ENCODE results near the gene CDC6. TPM values are rescaled to one million over a fixed set of nuclear protein-coding genes. Genes with fewer than 3 reads are reported as not detected.
A peak's percentile ranks its signal among the peaks of the same experiment; 100 is the strongest.

The CDC6 gene
- total and polyA plus RNA-seq, 2 donors (not counting 3 experiments of a cell fraction or from before 2014, with no cell fraction given), result 15.5 to 55.2 TPM

- no peaks in the 10 kb centered on the region for H4K20me1 ChIP-seq (replicated peaks; ENCODE audit: control insufficient read depth, extremely low read depth, insufficient read depth, low read length)
- ChIA-PET CTCF (interaction anchor here (6.0 to 6.9 kb wide), 3 partner anchors 11 to 40 kb away, joined by 54 to 109 read pairs (median 107); no protein-coding TSS in a partner anchor), POLR2A (no interaction called here)
- no peak overlapping the region for H3K4me2 ChIP-seq (ENCODE audit: insufficient read depth, low read length)
- BruUV-seq (replicated peaks), result no TSS peak
- FAIRE-seq (peak; percentile 63), DNase-seq (ENCODE audit: low read depth, low spot score) (no peak)
- H3K9ac ChIP-seq (replicated peaks; ENCODE audit: extremely low read depth, insufficient read depth, low read length), result no peak overlapping the region
- TF ChIP-seq MYC (IDR thresholded peaks at IDR 0.05; ENCODE audit: low read depth, low read length) (no peak), POLR2AphosphoS5 (IDR thresholded peaks at IDR 0.05; ENCODE audit: insufficient read depth, low read depth, low read length) (no peak), CTCF (IDR thresholded peaks at IDR 0.05; ENCODE audit: extremely low read depth in 1 of 2, insufficient read depth in 1 of 2, low read depth in 1 of 2, low read length in 2 of 2) (no peak), GATA2 (IDR thresholded peaks at IDR 0.05; ENCODE audit: insufficient read depth, insufficient read length, low read depth, low read length) (no peak)
- peaks cover 66% of the 10 kb centered on the region for H3K4me1 ChIP-seq (ENCODE audit: control insufficient read depth, extremely low read depth, insufficient read depth, low read length)
- intact Hi-C loops (cut with micrococcal nuclease) (no loop called here), dilution Hi-C loops (cut with MboI; ENCODE audit: extremely low pct_ligation_motif_present, low sequenced_read_pairs) (no loop called here)
- H3K79me2 ChIP-seq (ENCODE audit: control insufficient read depth, insufficient read depth, low read length), result peaks cover 21% of the 10 kb centered on the region
- no peaks in the 10 kb centered on the region for H3K36me3 ChIP-seq (ENCODE audit: control insufficient read depth in 2 of 2, extremely low read depth in 1 of 2, insufficient read depth in 2 of 2, low read length in 2 of 2)
- H3K4me3 ChIP-seq (replicated peaks in 1 of 3; ENCODE audit: insufficient read depth in 1 of 3, low read depth in 1 of 3, low read length in 3 of 3), result no peak overlapping the region
- H3K9me1 ChIP-seq (replicated peaks; ENCODE audit: control insufficient read depth, extremely low read depth, insufficient read depth, low read length), result no peaks in the 10 kb centered on the region
- no peaks in the 10 kb centered on the region for H3K27me3 ChIP-seq (ENCODE audit: control insufficient read depth in 2 of 2, insufficient read depth in 2 of 2, low read length in 2 of 2)
- H3K9me3 ChIP-seq (replicated peaks; ENCODE audit: control insufficient read depth, insufficient read depth, low read length), result no peaks in the 10 kb centered on the region
- H3K27ac ChIP-seq (ENCODE audit: insufficient read depth, low read depth, low read length), result peak overlapping the region; percentile 46
- no peak overlapping the region for H2AFZ ChIP-seq (ENCODE audit: low read depth, low read length)
Observed at GRCh38 chr17:40315206-40315605, 27.5 kb downstream of the CDC6 start.

Data from endothelial cell of umbilical vein (primary cell).